ENCODE results near the gene RAD51B. TPM values are rescaled to one million over a fixed set of nuclear protein-coding genes. Genes with fewer than 3 reads are reported as not detected.

The RAD51B gene
- polyA plus RNA-seq, 1 donor (not counting 4 experiments of a cell fraction or from before 2014, with no cell fraction given): 13.3 TPM

GRCh38 chr14:68106456-68106855 is 286.9 kb downstream of the RAD51B start:
- H3K4me1 ChIP-seq (ENCODE audit: control insufficient read depth, extremely low read depth, insufficient read depth, low read length): peaks cover 26% of the 10 kb centered on the region
- no peak for TF ChIP-seq CTCF (optimal IDR thresholded peaks at IDR 0.05 in 1 of 3, IDR thresholded peaks at IDR 0.05 in 1 of 3, conservative IDR thresholded peaks at IDR 0.05 in 1 of 3; ENCODE audit: extremely low read depth in 1 of 3, insufficient read depth in 2 of 3, low read length in 3 of 3)
- TF ChIP-seq EZH2 (IDR thresholded peaks at IDR 0.05; ENCODE audit: low read length): no peak
- no peak overlapping the region for H3K27ac ChIP-seq (ENCODE audit: control insufficient read depth, insufficient read depth, low read length)
- peak; percentile 13 for FAIRE-seq
- no peaks in the 10 kb centered on the region for H3K36me3 ChIP-seq (ENCODE audit: control insufficient read depth in 2 of 2, extremely low read depth in 1 of 2, insufficient read depth in 2 of 2, low read length in 2 of 2)
- no peaks in the 10 kb centered on the region for H3K27me3 ChIP-seq (ENCODE audit: control insufficient read depth, extremely low read depth, insufficient read depth, low read length)
- H2AFZ ChIP-seq (ENCODE audit: control insufficient read depth, low read length): no peak overlapping the region
- no peak overlapping the region for H3K4me3 ChIP-seq (ENCODE audit: control insufficient read depth in 2 of 3, extremely low read depth in 1 of 3, insufficient read depth in 2 of 3, low read depth in 1 of 3, low read length in 3 of 3)
- no peak for DNase-seq (ENCODE audit: low read depth, low spot score)
- H3K4me2 ChIP-seq (ENCODE audit: control insufficient read depth, extremely low read depth, insufficient read depth, low read depth, low read length): no peak overlapping the region
- no peaks in the 10 kb centered on the region for H3K9me1 ChIP-seq (ENCODE audit: control insufficient read depth, extremely low read depth, insufficient read depth, low read length)
- no peaks in the 10 kb centered on the region for H3K79me2 ChIP-seq (ENCODE audit: control insufficient read depth, insufficient read depth, low read length)
- no peak overlapping the region for H3K9ac ChIP-seq (ENCODE audit: control insufficient read depth, extremely low read depth, insufficient read depth, low read length)
- peaks cover 7% of the 10 kb centered on the region for H3K9me3 ChIP-seq (ENCODE audit: control insufficient read depth, low read depth, low read length)
- dilution Hi-C loops (cut with MboI; ENCODE audit: extremely low pct_ligation_motif_present, low sequenced_read_pairs): no loop called here
- H4K20me1 ChIP-seq (ENCODE audit: control insufficient read depth, extremely low read depth, insufficient read depth, low read length): no peaks in the 10 kb centered on the region

DNA sequence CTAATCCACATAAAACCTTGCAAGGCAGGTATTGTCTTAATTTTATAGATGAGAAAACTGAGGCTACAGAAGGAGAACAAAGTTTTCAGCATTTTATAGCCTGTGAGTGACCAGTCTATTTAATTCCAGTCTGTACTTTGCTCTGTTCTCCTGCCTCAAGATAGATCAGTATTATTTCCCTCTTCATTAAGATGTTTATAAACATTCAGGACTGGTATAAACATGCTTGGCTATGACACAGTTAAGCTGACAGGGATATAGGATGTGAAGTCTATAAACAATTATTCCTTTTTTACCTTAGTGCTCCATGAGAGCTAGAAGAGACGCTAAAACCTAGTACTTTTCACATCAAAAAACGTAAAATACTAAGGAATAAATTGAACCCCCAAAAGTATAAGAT is 287.3 kb downstream of the RAD51B start:
- no peak overlapping the region for H3K27ac ChIP-seq (ENCODE audit: control insufficient read depth, insufficient read depth, low read length)
- H3K4me2 ChIP-seq (ENCODE audit: control insufficient read depth, extremely low read depth, insufficient read depth, low read depth, low read length): no peak overlapping the region
- H3K9me3 ChIP-seq (ENCODE audit: control insufficient read depth, low read depth, low read length): peaks cover 2% of the 10 kb centered on the region
- no peak overlapping the region for H3K4me3 ChIP-seq (ENCODE audit: control insufficient read depth in 2 of 3, extremely low read depth in 1 of 3, insufficient read depth in 2 of 3, low read depth in 1 of 3, low read length in 3 of 3)
- H3K4me1 ChIP-seq (ENCODE audit: control insufficient read depth, extremely low read depth, insufficient read depth, low read length): peaks cover 30% of the 10 kb centered on the region
- H3K9me1 ChIP-seq (ENCODE audit: control insufficient read depth, extremely low read depth, insufficient read depth, low read length): no peaks in the 10 kb centered on the region
- no peak overlapping the region for H3K9ac ChIP-seq (ENCODE audit: control insufficient read depth, extremely low read depth, insufficient read depth, low read length)
- DNase-seq (ENCODE audit: low read depth, low spot score) (no peak), FAIRE-seq (peak; percentile 20)
- no peak for TF ChIP-seq EZH2 (IDR thresholded peaks at IDR 0.05; ENCODE audit: low read length)
- TF ChIP-seq CTCF (optimal IDR thresholded peaks at IDR 0.05 in 1 of 3, IDR thresholded peaks at IDR 0.05 in 1 of 3, conservative IDR thresholded peaks at IDR 0.05 in 1 of 3; ENCODE audit: extremely low read depth in 1 of 3, insufficient read depth in 2 of 3, low read length in 3 of 3): no peak
- no peaks in the 10 kb centered on the region for H3K27me3 ChIP-seq (ENCODE audit: control insufficient read depth, extremely low read depth, insufficient read depth, low read length)
- H3K79me2 ChIP-seq (ENCODE audit: control insufficient read depth, insufficient read depth, low read length): no peaks in the 10 kb centered on the region
- no peaks in the 10 kb centered on the region for H4K20me1 ChIP-seq (ENCODE audit: control insufficient read depth, extremely low read depth, insufficient read depth, low read length)
- dilution Hi-C loops (cut with MboI; ENCODE audit: extremely low pct_ligation_motif_present, low sequenced_read_pairs): no loop called here
- no peaks in the 10 kb centered on the region for H3K36me3 ChIP-seq (ENCODE audit: control insufficient read depth in 2 of 2, extremely low read depth in 1 of 2, insufficient read depth in 2 of 2, low read length in 2 of 2)
- no peak overlapping the region for H2AFZ ChIP-seq (ENCODE audit: control insufficient read depth, low read length)

Data from keratinocyte (primary cell).